ENCODE measurements around the gene AKR7A2. TPM values are rescaled to one million over a fixed set of nuclear protein-coding genes. Genes with fewer than 3 reads are reported as not detected.

Gene AKR7A2
- total RNA-seq, 1 donor from 2014 or later = 53.7 TPM

DNA sequence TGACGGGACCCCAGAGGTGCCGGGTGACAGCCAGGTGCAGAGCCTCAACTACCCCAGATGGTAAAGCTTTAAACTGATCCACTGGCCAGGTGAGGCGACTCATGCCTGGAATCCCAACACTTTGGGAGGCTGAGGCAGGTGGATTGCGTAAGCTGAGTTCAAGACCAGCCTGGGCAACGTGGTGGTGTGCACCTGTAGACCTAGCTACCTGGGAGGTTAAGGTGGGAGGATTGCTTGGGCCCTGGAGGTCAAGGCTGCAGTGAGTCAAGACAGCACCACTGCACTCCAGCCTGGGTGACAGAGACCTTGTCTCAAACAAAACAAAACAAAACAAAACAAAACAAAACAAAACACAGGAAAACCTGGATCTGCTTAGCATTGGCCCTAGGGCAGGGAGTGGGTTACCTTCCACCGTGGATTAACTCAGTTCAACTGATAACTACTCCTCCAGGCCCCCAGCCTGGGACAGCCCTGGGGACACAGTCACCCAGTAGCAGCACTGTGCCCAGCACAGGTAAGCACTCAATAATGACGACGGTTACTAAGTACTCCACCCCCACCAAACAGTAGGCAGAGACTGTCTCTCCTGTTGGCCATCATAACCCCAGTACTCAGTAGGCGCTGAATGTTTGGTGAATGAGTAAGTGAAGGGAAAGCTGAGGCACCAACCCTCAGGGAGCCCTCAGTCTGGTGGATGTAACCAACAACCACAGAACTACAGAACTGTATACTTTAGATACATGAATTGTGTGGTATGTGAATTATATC lies 21.8 kb upstream of the AKR7A2 start:
- Histone ChIP-seq H3K9me3 (no peaks in the 10 kb centered on the region), H3K4me1 (no peaks in the 10 kb centered on the region), H3K27me3 (no peaks in the 10 kb centered on the region), H3K4me3 (no peak overlapping the region), H3K36me3 (peaks cover 18 to 25% of the 10 kb centered on the region in 2 donors), H3K27ac (no peak overlapping the region)
- intact Hi-C loops (cut with DNase I) = no loop called here
- TF ChIP-seq, protein P1, sequence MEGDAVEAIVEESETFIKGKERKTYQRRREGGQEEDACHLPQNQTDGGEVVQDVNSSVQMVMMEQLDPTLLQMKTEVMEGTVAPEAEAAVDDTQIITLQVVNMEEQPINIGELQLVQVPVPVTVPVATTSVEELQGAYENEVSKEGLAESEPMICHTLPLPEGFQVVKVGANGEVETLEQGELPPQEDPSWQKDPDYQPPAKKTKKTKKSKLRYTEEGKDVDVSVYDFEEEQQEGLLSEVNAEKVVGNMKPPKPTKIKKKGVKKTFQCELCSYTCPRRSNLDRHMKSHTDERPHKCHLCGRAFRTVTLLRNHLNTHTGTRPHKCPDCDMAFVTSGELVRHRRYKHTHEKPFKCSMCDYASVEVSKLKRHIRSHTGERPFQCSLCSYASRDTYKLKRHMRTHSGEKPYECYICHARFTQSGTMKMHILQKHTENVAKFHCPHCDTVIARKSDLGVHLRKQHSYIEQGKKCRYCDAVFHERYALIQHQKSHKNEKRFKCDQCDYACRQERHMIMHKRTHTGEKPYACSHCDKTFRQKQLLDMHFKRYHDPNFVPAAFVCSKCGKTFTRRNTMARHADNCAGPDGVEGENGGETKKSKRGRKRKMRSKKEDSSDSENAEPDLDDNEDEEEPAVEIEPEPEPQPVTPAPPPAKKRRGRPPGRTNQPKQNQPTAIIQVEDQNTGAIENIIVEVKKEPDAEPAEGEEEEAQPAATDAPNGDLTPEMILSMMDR (IDR thresholded peaks at IDR 0.05) = no peak
- DNase-seq (ENCODE audit: low spot score in 2 of 2) = no peak

DNA sequence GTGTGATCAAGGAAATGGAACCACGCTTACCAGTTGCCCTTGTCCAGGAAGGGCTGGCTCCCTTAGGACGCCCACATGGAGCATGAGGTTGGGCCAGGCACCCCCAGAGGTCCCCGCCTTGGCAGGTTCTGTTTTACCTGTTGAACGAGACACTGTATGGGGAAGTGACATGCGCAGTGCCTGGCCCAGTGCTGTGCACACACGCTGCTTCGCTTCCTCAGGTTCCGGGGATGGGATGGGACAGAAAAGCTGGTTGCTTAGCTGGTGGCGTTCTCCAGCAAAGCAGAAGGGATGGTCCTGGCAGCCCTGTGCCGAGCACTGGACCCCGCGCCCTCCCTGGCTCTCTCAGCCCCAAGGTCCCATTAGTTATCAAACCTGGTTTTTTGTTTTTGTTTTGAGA lies 20.9 kb upstream of the AKR7A2 start:
- H3K27me3 ChIP-seq = no peaks in the 10 kb centered on the region
- no peaks in the 10 kb centered on the region for H3K4me1 ChIP-seq
- H3K36me3 ChIP-seq = peaks cover 17 to 27% of the 10 kb centered on the region in 2 donors
- no peaks in the 10 kb centered on the region for H3K9me3 ChIP-seq
- TF ChIP-seq, protein P1 (IDR thresholded peaks at IDR 0.05) = no peak
- no peak overlapping the region for H3K4me3 ChIP-seq
- DNase-seq (ENCODE audit: low spot score in 2 of 2) = no peak
- H3K27ac ChIP-seq = no peak overlapping the region
- intact Hi-C loops (cut with DNase I) = no loop called here

DNA sequence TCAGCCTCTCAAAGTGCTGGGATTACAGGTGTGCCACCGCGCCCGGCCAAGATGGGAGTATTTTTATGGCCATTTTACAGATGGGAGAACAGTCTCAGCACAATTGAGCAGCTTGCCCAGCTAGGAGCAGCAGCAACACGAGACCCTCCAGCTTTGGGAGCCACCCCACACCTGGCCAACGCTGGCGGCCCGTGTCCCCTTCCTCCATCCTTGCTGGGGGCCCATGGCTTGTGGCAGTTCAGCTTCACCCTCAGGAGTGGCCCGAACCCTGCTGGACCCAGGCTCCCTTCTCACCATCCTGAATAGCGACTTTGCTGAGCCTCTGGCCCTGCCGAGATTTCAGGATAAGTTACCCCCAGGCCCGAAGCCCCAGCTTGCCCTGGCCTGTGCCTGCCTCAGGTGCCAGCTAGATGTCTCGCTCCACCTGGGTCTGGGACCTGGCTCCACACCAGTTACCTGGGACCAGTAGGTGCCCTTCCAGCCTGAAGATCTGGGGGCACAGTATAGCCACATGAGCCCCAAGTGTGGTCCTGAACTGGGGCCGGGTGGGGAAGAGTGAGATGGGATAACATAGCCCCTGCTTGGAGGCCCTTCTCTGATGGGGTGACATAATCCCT lies 19.4 kb upstream of the AKR7A2 start:
- no peaks in the 10 kb centered on the region for H3K9me3 ChIP-seq

DNA sequence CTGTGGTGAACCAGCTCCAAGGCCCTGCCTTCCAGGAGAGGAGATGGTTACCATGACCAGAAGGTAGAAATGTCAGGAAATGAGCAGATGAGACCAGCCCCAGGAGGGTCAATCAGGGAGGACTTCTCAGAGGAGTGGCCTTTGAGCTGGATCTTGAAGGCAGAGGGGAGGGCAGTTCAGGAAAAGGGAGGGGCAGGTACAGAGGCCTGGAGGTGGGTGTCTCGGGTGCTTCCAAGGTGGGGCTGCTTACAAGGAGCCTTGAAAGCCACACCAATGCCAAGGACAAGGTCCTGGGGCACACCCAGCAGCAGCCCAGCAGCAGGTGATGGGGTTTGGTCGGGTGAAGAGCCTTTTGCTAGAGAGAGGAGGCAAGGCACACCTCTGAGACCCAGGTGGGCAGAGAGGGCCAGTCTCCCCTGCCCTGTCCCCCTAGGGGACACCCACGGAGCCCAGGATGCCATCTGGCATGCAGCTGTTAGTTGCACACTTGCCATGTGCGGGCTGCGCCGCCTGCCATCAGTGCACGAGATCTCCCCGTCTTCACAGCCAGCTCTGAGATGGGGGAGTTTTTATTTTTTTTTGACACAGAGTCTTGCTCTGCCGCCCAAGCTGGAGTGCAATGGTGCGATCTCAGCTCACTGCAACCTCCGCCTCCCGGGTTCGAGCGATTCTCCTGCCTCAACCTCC lies 18.6 kb upstream of the AKR7A2 start:
- intact Hi-C loops (cut with DNase I) = no loop called here
- no peaks in the 10 kb centered on the region for H3K27me3 ChIP-seq
- peaks cover 31 to 45% of the 10 kb centered on the region in 2 donors for H3K36me3 ChIP-seq
- no peak overlapping the region for H3K4me3 ChIP-seq
- no peak overlapping the region for H3K27ac ChIP-seq
- no peaks in the 10 kb centered on the region for H3K4me1 ChIP-seq
- TF ChIP-seq, protein P1 (IDR thresholded peaks at IDR 0.05) = no peak
- DNase-seq (ENCODE audit: low spot score in 2 of 2) = no peak
- H3K9me3 ChIP-seq = no peaks in the 10 kb centered on the region

More for the DNA sequence above, 19.4 kb upstream of the AKR7A2 start:
- Histone ChIP-seq H3K4me3 (no peak overlapping the region), H3K36me3 (peaks cover 24 to 37% of the 10 kb centered on the region in 2 donors), H3K4me1 (no peaks in the 10 kb centered on the region), H3K27ac (no peak overlapping the region), H3K27me3 (no peaks in the 10 kb centered on the region)
- no peak for DNase-seq (ENCODE audit: low spot score in 2 of 2)
- TF ChIP-seq, protein P1 (IDR thresholded peaks at IDR 0.05) = no peak
- intact Hi-C loops (cut with DNase I) = no loop called here

DNA sequence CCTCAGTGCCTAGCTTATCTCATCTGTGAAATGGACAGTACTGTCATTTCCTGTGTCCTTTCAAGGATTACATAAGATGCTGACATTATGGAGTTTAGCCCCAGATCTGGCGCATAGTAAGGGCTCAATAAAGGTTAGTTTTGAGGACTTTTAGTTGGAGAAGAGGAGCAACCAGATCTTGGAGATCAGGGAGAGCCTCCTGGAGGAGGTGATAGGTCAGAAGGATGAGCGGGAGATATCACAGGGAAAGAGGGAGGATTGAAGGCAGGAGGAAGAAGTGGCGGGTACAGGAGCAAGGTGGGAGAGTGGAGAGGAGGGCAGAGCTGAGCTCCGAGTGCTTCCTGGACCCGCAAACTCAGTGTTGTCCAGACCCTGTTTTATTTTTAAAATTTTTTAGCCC lies 17.7 kb upstream of the AKR7A2 start:
- Histone ChIP-seq H3K27me3 (no peaks in the 10 kb centered on the region), H3K36me3 (peaks cover 35 to 53% of the 10 kb centered on the region in 2 donors), H3K9me3 (no peaks in the 10 kb centered on the region), H3K4me1 (no peaks in the 10 kb centered on the region), H3K27ac (no peak overlapping the region), H3K4me3 (no peak overlapping the region)
- TF ChIP-seq, protein P1 (IDR thresholded peaks at IDR 0.05) = no peak
- no peak for DNase-seq (ENCODE audit: low spot score in 2 of 2)
- intact Hi-C loops (cut with DNase I) = no loop called here

Measured in ascending aorta (tissue), 2 donors.